ENCODE data around the gene UBE2G1.
A peak's percentile ranks its signal among the peaks of the same experiment; 100 is the strongest.

Gene UBE2G1

DNA sequence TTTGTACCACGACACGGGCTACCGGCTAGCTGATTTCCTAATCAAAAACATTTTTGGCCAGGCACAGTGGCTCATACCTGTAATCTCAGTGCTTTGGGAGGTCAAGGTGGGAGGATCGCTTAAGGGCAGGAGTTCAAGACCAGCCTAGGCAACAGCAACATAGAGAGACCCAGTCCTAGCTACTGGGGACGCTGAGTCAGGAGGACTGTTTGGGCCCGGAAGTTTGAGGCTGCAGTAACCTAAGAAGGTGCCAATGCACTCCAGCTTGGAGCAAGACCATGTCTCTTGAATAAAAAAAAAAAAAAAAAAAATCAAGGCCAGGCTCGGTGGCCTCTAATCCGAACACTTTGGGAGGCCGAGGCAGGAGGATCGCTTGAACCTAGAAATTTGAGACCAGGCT is 49.8 kb downstream of the UBE2G1 start:
- Histone ChIP-seq H3K79me2 (peaks cover 19% of the 10 kb centered on the region), H3K4me2 (ENCODE audit: low read length) (no peak overlapping the region), H3K9me3 (ENCODE audit: control insufficient read depth, low read length) (no peaks in the 10 kb centered on the region), H3K27me3 (ENCODE audit: control insufficient read depth, insufficient read depth, low read length) (no peaks in the 10 kb centered on the region), H3K4me1 (peaks cover 9% of the 10 kb centered on the region), H3K36me3 (ENCODE audit: control insufficient read depth, insufficient read depth, low read length) (no peaks in the 10 kb centered on the region), H3K4me3 (ENCODE audit: low read depth, low read length) (no peak overlapping the region), H3K9ac (no peak overlapping the region), H3K27ac (no peak overlapping the region), H2AFZ (no peak overlapping the region)
- TF ChIP-seq, protein P1, sequence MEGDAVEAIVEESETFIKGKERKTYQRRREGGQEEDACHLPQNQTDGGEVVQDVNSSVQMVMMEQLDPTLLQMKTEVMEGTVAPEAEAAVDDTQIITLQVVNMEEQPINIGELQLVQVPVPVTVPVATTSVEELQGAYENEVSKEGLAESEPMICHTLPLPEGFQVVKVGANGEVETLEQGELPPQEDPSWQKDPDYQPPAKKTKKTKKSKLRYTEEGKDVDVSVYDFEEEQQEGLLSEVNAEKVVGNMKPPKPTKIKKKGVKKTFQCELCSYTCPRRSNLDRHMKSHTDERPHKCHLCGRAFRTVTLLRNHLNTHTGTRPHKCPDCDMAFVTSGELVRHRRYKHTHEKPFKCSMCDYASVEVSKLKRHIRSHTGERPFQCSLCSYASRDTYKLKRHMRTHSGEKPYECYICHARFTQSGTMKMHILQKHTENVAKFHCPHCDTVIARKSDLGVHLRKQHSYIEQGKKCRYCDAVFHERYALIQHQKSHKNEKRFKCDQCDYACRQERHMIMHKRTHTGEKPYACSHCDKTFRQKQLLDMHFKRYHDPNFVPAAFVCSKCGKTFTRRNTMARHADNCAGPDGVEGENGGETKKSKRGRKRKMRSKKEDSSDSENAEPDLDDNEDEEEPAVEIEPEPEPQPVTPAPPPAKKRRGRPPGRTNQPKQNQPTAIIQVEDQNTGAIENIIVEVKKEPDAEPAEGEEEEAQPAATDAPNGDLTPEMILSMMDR (IDR thresholded peaks at IDR 0.05): no peak

DNA sequence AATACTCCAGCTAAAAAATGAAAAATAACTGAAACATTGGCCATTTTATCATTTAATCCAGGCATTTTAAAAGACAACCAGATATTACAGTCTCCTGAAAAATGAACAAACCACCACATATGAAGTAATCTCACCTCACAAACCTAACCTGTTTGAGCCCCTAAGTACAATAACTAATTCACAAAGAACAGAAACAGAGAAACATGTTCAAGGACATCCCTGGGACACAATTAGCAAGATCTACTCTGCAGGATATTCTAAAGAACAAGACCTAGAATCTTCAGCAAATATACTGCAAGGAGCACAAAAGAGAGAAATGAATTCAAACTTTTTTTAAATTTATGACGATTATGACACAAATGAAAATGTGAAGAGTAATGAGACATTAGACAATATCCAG is 51.9 kb downstream of the UBE2G1 start:
- TF ChIP-seq, protein P1 (IDR thresholded peaks at IDR 0.05): no peak
- no peaks in the 10 kb centered on the region for H3K9me3 ChIP-seq (ENCODE audit: control insufficient read depth, low read length)
- H3K4me3 ChIP-seq (ENCODE audit: low read depth, low read length): no peak overlapping the region
- H3K4me1 ChIP-seq: peaks cover 21% of the 10 kb centered on the region
- H3K9ac ChIP-seq: no peak overlapping the region
- H3K27ac ChIP-seq: no peak overlapping the region
- H2AFZ ChIP-seq: no peak overlapping the region
- no peaks in the 10 kb centered on the region for H3K36me3 ChIP-seq (ENCODE audit: control insufficient read depth, insufficient read depth, low read length)
- H3K27me3 ChIP-seq (ENCODE audit: control insufficient read depth, insufficient read depth, low read length): no peaks in the 10 kb centered on the region
- H3K4me2 ChIP-seq (ENCODE audit: low read length): no peak overlapping the region
- H3K79me2 ChIP-seq: peaks cover 34% of the 10 kb centered on the region

DNA sequence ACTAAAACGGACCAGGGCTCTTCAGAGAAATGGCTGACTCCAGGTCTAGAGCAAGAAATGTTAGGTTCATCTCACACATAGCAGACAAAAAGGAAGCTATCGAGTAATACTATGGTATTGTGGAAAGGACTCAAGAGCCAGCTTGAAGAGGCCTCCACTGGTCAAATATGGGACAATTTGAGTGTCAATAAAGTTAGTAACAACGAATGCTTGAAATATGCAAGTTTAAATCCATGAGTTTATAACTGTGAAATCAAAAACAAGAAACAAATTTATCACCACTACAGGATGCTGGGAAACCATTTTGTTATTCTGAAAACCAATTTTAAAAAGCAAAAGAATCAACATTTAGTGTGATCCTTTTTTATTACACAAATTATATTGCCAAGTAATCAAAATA is 52.3 kb downstream of the UBE2G1 start:
- no peak overlapping the region for H3K4me2 ChIP-seq (ENCODE audit: low read length)
- H3K79me2 ChIP-seq: peaks cover 30% of the 10 kb centered on the region
- no peak overlapping the region for H3K9ac ChIP-seq
- no peaks in the 10 kb centered on the region for H3K27me3 ChIP-seq (ENCODE audit: control insufficient read depth, insufficient read depth, low read length)
- no peak overlapping the region for H2AFZ ChIP-seq
- TF ChIP-seq, protein P1 (IDR thresholded peaks at IDR 0.05): no peak
- H3K36me3 ChIP-seq (ENCODE audit: control insufficient read depth, insufficient read depth, low read length): no peaks in the 10 kb centered on the region
- H3K4me3 ChIP-seq (ENCODE audit: low read depth, low read length): no peak overlapping the region
- H3K4me1 ChIP-seq: peaks cover 21% of the 10 kb centered on the region
- no peak overlapping the region for H3K27ac ChIP-seq
- no peaks in the 10 kb centered on the region for H3K9me3 ChIP-seq (ENCODE audit: control insufficient read depth, low read length)

DNA sequence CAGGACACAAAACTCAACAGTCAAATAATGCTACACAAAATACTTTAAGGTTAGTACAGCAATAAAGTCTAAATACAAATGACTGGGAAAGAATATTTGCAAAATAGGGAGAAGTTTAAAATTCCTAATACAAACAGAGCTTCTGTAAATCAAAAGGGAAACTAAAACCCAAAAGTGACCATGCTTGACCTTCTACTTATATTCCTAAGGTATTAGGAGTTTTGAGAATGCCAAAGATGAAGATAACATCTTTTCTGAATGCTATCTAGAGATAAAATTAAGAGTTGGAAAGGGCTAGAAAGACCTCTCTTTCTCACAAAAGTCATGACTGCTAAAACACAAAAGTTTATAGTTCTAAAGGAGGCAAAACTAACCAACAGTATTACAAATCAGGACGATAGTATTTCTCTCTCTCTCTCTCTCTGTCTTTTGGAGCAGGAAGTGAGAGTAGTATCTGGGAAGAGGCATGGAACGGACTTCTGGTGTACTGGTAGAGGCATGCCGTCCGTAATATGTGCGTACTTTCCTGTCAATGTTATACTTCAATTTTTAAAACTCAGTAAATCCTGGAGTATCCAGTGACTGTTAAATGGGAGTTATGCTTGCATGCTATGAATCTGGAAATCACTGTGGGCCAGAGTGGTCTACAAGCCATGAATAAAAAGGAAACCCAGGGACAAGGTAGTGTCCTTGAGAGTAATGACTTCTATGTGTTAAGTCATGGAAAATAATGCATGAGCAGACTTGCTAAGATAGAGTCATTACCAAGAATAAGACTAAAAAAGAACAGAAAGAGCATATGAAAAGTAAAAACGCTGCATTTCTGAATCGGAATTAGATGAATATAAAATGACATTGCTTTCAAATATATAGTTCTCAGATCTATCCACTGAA is 53.0 kb downstream of the UBE2G1 start:
- peak overlapping the region; percentile 28 for H3K4me3 ChIP-seq (ENCODE audit: low read depth, low read length)
- no peak overlapping the region for H2AFZ ChIP-seq
- H3K27me3 ChIP-seq (ENCODE audit: control insufficient read depth, insufficient read depth, low read length): no peaks in the 10 kb centered on the region
- H3K4me2 ChIP-seq (ENCODE audit: low read length): peak overlapping the region; percentile 61
- peaks cover 21% of the 10 kb centered on the region for H3K4me1 ChIP-seq
- no peaks in the 10 kb centered on the region for H3K36me3 ChIP-seq (ENCODE audit: control insufficient read depth, insufficient read depth, low read length)
- no peaks in the 10 kb centered on the region for H3K9me3 ChIP-seq (ENCODE audit: control insufficient read depth, low read length)
- H3K79me2 ChIP-seq: peaks cover 32% of the 10 kb centered on the region
- peak overlapping the region; percentile 27 for H3K27ac ChIP-seq
- no peak overlapping the region for H3K9ac ChIP-seq
- TF ChIP-seq, protein P1 (IDR thresholded peaks at IDR 0.05): no peak
